GM12878 (cell line): Measurements from ENCODE around the gene CISTR. TPM values are rescaled to one million over a fixed set of nuclear protein-coding genes. Genes with fewer than 3 reads are reported as not detected.
A peak's percentile ranks its signal among the peaks of the same experiment; 100 is the strongest.

ENCODE experiments used
- ATF3 ChIP-seq: IDR thresholded peaks from 2 replicates; pipeline ENCODE4 v1.6.1; 2011; ENCODE audit warnings: low read depth, mild to moderate bottlenecking, low read length, moderate library complexity, borderline replicate concordance; ENCODE audit errors: extremely low read depth
- CHD2 ChIP-seq: IDR thresholded peaks from 2 replicates; pipeline ENCODE4 v1.6.1; 2011; ENCODE audit warnings: low read depth, low read length, improper control_type of control experiment, borderline replicate concordance
- ELK1 ChIP-seq: IDR thresholded peaks from 2 replicates; pipeline ENCODE4 v1.6.1; 2012; ENCODE audit warnings: low read depth, low read length, improper control_type of control experiment
- EP300 ChIP-seq, 2 experiments: fragments of 150-350 bp in 1 of 2; IDR thresholded peaks; 2 replicates each; pipeline ENCODE4 v1.6.1; 2011 to 2012; ENCODE audit warnings: low read depth in 2 of 2, low read length in 2 of 2, borderline replicate concordance in 1 of 2, improper control_type of control experiment in 1 of 2, inconsistent platforms in 1 of 2; ENCODE audit not compliant: control insufficient read depth in 1 of 2
- KLF5 ChIP-seq: fragments of 450-650 bp; IDR thresholded peaks from 2 replicates; pipeline ENCODE4 v1.6.1; 2014; ENCODE audit warnings: mild to moderate bottlenecking; ENCODE audit not compliant: partially characterized antibody
- MEF2A ChIP-seq: IDR thresholded peaks from 2 replicates; pipeline ENCODE4 v1.6.1; 2011; ENCODE audit warnings: low read depth, mild to moderate bottlenecking, low read length, moderate library complexity; ENCODE audit not compliant: insufficient read depth
- MXI1 ChIP-seq: fragments of 150-350 bp; IDR thresholded peaks from 2 replicates; pipeline ENCODE4 v1.6.1; 2011; ENCODE audit warnings: low read depth, mild to moderate bottlenecking, inconsistent platforms, low read length, improper control_type of control experiment
- NR2C2 ChIP-seq: IDR thresholded peaks from 2 replicates; pipeline ENCODE4 v1.6.1; 2011; ENCODE audit warnings: borderline replicate concordance, low read depth; ENCODE audit not compliant: control insufficient read depth, insufficient read length
- PAX5 ChIP-seq: IDR thresholded peaks from 2 replicates; pipeline ENCODE4 v1.6.1; 2011; ENCODE audit warnings: low read depth, low read length, borderline replicate concordance
- RELB ChIP-seq: fragments of 450-650 bp; IDR thresholded peaks from 2 replicates; pipeline ENCODE4 v1.6.1; 2017; ENCODE audit warnings: low read depth, mild to moderate bottlenecking, moderate library complexity
- YY1 ChIP-seq: IDR thresholded peaks from 2 replicates; pipeline ENCODE4 v1.6.1; 2011; ENCODE audit warnings: low read depth, mild to moderate bottlenecking, low read length
- ZNF217 ChIP-seq: fragments of 450-650 bp; IDR thresholded peaks from 2 replicates; pipeline ENCODE4 v1.6.1; 2017; ENCODE audit warnings: antibody characterized with exemption, mild to moderate bottlenecking
- polyA plus RNA-seq, 11 experiments: library from polyadenylated mRNA; depleted of rRNA in 4 of 11; unstranded in 6 of 11; stranded (reverse) in 5 of 11; fragments of >200 nt; fragmentation: Nextera tagmentation in 4 of 11; fragmentation: Illumina TruSeq in 1 of 11; extraction: Ambion mirVana in 4 of 11; extraction: Trizol in 1 of 11; gene quantifications; 1 replicate in 1 of 11; 2 replicates in 10 of 11; pipeline versions ENCODE4 v1.2.1 to v1.2.3, GENCODE V29; 2011 to 2016; ENCODE audit warnings: inconsistent platforms in 2 of 11, missing spikeins in 2 of 11, low read depth in 1 of 11
- total RNA-seq, 4 experiments: library from RNA; depleted of rRNA in 3 of 4; stranded (reverse); fragments of >200 nt in 3 of 4; fragmentation: Illumina TruSeq in 1 of 4; extraction: Trizol in 1 of 4; gene quantifications; 2 replicates each; pipeline versions ENCODE4 v1.2.1 to v1.2.3, GENCODE V29; 2013 to 2021
- TF ChIP-seq, protein P1 (sequence below): fragments of 450-650 bp; conservative IDR thresholded peaks from 2 replicates; pipeline ENCODE4 v1.6.1; 2017; ENCODE audit warnings: mild to moderate bottlenecking, moderate library complexity
- TF ChIP-seq, protein P2 (sequence below): fragments of 450-650 bp; IDR thresholded peaks from 2 replicates; pipeline ENCODE4 v1.6.1; 2017; ENCODE audit warnings: mild to moderate bottlenecking
- TF ChIP-seq, protein P3 (sequence below): fragments of 450-650 bp; formaldehyde crosslinking; IDR thresholded peaks from 2 replicates; pipeline ENCODE4 v1.4.0; 2022; ENCODE audit warnings: mild to moderate bottlenecking, moderate library complexity

CISTR gene
- total and polyA plus RNA-seq, 10 of the 15 experiments (the other 5 are each of a cell fraction or from before 2014, with no cell fraction given) = 0.26 TPM; not detected in 9

DNA sequence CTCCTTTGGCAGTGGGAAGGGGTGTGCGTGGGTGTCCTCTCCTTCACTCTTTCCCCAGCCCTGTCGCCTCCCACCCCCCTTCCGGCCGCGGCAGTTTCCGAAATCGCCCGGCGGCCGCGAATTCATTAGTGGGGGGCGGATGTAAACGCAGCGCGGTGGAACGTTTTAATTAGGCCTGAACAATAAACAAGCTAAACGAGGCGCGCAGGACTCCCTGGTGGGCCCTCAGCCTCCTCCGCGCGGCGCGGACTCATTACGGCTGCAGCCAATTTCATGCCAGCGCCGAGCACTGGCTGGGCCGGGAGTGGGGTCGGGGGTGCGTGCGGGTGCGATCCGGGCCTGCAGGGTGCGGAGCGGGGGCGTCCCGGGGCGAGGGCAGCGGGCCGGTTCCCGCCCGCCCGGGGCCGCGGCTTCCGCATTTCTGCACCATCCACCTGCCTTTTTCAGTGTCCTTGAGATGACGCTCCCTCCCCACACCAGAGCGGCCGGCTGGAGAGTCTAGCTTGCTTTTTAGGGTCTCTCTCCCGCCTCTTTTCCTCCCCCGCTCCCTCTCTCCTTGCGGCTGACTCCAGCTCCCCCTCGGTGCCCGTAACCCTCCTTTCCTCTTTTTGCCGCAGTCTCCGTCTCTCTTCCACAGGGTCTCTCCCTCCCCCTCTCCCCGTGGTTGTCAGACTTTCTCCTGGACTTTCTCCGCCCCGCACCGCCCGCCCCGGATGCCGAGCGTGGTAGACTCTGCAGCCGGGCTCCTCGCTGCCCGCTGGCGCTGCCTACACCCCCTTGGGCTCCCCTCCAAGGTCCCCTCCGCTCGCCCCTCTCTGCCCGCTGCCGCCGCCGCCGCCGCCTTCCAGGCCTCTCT is at the start of gene CISTR (continued):
- TF ChIP-seq MXI1 (peak; percentile 43; the same call in 1 of the 2 replicates), KLF5 (no peak), PAX5 (peak; percentile 95; the same call in 1 of the 2 replicates), EP300 (IDR thresholded peaks at IDR 0.05; ENCODE audit: borderline replicate concordance in 1 of 2, control insufficient read depth in 1 of 2, low read depth in 2 of 2, low read length in 2 of 2) (no peak; a peak in 2 of 4 replicates), NR2C2 (no peak), ZNF217 (peak; percentile 84), CHD2 (peak; percentile 44; the same call in 1 of the 2 replicates), ELK1 (no peak), RELB (peak; percentile 56; the same call in 1 of the 2 replicates), MEF2A (no peak), ATF3 (no peak), YY1 (no peak)
- TF ChIP-seq, protein P1, sequence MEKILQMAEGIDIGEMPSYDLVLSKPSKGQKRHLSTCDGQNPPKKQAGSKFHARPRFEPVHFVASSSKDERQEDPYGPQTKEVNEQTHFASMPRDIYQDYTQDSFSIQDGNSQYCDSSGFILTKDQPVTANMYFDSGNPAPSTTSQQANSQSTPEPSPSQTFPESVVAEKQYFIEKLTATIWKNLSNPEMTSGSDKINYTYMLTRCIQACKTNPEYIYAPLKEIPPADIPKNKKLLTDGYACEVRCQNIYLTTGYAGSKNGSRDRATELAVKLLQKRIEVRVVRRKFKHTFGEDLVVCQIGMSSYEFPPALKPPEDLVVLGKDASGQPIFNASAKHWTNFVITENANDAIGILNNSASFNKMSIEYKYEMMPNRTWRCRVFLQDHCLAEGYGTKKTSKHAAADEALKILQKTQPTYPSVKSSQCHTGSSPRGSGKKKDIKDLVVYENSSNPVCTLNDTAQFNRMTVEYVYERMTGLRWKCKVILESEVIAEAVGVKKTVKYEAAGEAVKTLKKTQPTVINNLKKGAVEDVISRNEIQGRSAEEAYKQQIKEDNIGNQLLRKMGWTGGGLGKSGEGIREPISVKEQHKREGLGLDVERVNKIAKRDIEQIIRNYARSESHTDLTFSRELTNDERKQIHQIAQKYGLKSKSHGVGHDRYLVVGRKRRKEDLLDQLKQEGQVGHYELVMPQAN = peak; percentile 62
- TF ChIP-seq, protein P2, sequence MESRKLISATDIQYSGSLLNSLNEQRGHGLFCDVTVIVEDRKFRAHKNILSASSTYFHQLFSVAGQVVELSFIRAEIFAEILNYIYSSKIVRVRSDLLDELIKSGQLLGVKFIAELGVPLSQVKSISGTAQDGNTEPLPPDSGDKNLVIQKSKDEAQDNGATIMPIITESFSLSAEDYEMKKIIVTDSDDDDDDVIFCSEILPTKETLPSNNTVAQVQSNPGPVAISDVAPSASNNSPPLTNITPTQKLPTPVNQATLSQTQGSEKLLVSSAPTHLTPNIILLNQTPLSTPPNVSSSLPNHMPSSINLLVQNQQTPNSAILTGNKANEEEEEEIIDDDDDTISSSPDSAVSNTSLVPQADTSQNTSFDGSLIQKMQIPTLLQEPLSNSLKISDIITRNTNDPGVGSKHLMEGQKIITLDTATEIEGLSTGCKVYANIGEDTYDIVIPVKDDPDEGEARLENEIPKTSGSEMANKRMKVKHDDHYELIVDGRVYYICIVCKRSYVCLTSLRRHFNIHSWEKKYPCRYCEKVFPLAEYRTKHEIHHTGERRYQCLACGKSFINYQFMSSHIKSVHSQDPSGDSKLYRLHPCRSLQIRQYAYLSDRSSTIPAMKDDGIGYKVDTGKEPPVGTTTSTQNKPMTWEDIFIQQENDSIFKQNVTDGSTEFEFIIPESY = 0 out of 2 replicates have a peak, but pooled peaks have one; percentile 49
- TF ChIP-seq, protein P3, sequence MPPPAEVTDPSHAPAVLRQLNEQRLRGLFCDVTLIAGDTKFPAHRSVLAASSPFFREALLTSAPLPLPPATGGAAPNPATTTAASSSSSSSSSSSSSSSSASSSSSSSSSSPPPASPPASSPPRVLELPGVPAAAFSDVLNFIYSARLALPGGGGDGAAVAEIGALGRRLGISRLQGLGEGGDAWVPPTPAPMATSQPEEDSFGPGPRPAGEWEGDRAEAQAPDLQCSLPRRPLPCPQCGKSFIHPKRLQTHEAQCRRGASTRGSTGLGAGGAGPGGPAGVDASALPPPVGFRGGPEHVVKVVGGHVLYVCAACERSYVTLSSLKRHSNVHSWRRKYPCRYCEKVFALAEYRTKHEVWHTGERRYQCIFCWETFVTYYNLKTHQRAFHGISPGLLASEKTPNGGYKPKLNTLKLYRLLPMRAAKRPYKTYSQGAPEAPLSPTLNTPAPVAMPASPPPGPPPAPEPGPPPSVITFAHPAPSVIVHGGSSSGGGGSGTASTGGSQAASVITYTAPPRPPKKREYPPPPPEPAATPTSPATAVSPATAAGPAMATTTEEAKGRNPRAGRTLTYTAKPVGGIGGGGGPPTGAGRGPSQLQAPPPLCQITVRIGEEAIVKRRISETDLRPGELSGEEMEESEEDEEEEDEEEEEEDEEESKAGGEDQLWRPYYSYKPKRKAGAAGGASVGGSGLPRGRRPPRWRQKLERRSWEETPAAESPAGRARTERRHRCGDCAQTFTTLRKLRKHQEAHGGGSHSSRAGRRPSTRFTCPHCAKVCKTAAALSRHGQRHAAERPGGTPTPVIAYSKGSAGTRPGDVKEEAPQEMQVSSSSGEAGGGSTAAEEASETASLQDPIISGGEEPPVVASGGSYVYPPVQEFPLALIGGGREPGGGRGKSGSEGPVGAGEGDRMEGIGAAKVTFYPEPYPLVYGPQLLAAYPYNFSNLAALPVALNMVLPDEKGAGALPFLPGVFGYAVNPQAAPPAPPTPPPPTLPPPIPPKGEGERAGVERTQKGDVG = 0 out of 2 replicates have a peak, but pooled peaks have one; percentile 62
